Measurements from ENCODE around the gene CBFA2T3. TPM values are rescaled to one million over a fixed set of nuclear protein-coding genes. Genes with fewer than 3 reads are reported as not detected.
A peak's percentile ranks its signal among the peaks of the same experiment; 100 is the strongest.

The CBFA2T3 gene
- 6.2 TPM for total RNA-seq (2013)
- polyA plus RNA-seq, result 10 to 100 TPM in 1 of 3 donors, 1 to 10 TPM in 2; 5.3 to 32.2 (median 6.2) TPM
- polyA minus RNA-seq, result 20.0 and 23.8 TPM in 2 replicates
- total RNA-seq, result 3.1 to 21.1 (median 7.1) reads per million in 11 experiments

- H3K27ac Mint-ChIP-seq, result peak within 1 kb of the TSS; percentile 41 to 88 (median 72)
These were observed at the start of gene CBFA2T3 for GRCh38 chr16:88977018-88977811. TSS of gene CBFA2T3 (minus strand) at chr16:88977207. CDS start at chr16:88976807, 400 bp downstream.

More at GRCh38 chr16:88977018-88977811, at the start of gene CBFA2T3:
- Mint-ChIP-seq H3K4me3 (peak within 1 kb of the TSS; percentile 94 to 99), H3K36me3 (peaks cover 11 to 18% of the 10 kb centered on the region in 2 donors), H3K9me3 (peaks cover 0 to 7% (median 1%) of the 10 kb centered on the region in 7 donors), H3K27me3 (ENCODE audit: low read depth in 3 of 3) (peaks cover 3 to 21% (median 5%) of the 10 kb centered on the region in 3 donors), H3K4me1 (peaks cover 60% of the 10 kb centered on the region)
- Histone ChIP-seq H4K20me1 (ENCODE audit: insufficient read depth, low read length) (peaks cover 34% of the 10 kb centered on the region), H3K36me3 (replicated peaks in 1 of 2; ENCODE audit: control insufficient read depth in 1 of 2, insufficient read depth in 2 of 2, low read length in 2 of 2) (no peaks in the 10 kb centered on the region), H3K9me3 (replicated peaks in 1 of 2; ENCODE audit: control insufficient read depth in 1 of 2, insufficient read depth in 1 of 2, low read length in 2 of 2) (no peaks in the 10 kb centered on the region), H3K27ac (ENCODE audit: low read depth in 1 of 2, low read length in 2 of 2) (peak within 1 kb of the TSS; percentile 12 to 84), H3K4me1 (ENCODE audit: control insufficient read depth in 1 of 2, insufficient read depth in 2 of 2, low read length in 2 of 2) (peaks cover 68 to 75% of the 10 kb centered on the region in 2 donors), H3K4me3 (replicated peaks in 1 of 3; ENCODE audit: low read depth in 2 of 3, low read length in 3 of 3) (peak within 1 kb of the TSS; percentile 63 to 95 (median 73)), H2AFZ (ENCODE audit: insufficient read depth, low read depth, low read length, poor library complexity, severe bottlenecking) (peak within 1 kb of the TSS; percentile 70), H3K79me2 (ENCODE audit: insufficient read depth, low read length) (peaks cover 48% of the 10 kb centered on the region), H3K4me2 (replicated peaks; ENCODE audit: extremely low read depth, low read length, poor library complexity, severe bottlenecking) (peak within 1 kb of the TSS; percentile 96), H3K27me3 (ENCODE audit: control insufficient read depth in 2 of 2, insufficient read depth in 2 of 2, low read length in 2 of 2) (no peaks in the 10 kb centered on the region), H3K9ac (ENCODE audit: insufficient read depth, low read length, poor library complexity, severe bottlenecking) (peak within 1 kb of the TSS; percentile 75)
- TF ChIP-seq CTCF (IDR thresholded peaks at IDR 0.05), result no peak
- 1% methylated on average over 26 of the region's 32 CpGs for WGBS (ENCODE audit: insufficient coverage)
- intact Hi-C loops (cut with micrococcal nuclease), result loop anchor here (2.0 kb wide), 2 partner anchors 38 to 40 kb away; no protein-coding TSS in a partner anchor
- DNase-seq, result peak; percentile 76 to 86 (median 82)

All from CD14-positive monocyte (primary cell).